ENCODE data around the gene SLC26A1. TPM values are rescaled to one million over a fixed set of nuclear protein-coding genes. Genes with fewer than 3 reads are reported as not detected.

SLC26A1 gene
- total RNA-seq, 1 donor from 2014 or later, result 2.9 TPM

GRCh38 chr4:988726-989721 lies 4.2 kb downstream of the SLC26A1 start:
- no peak overlapping the region for H3K27ac ChIP-seq
- intact Hi-C loops (cut with DNase I), result no loop called here

DNA sequence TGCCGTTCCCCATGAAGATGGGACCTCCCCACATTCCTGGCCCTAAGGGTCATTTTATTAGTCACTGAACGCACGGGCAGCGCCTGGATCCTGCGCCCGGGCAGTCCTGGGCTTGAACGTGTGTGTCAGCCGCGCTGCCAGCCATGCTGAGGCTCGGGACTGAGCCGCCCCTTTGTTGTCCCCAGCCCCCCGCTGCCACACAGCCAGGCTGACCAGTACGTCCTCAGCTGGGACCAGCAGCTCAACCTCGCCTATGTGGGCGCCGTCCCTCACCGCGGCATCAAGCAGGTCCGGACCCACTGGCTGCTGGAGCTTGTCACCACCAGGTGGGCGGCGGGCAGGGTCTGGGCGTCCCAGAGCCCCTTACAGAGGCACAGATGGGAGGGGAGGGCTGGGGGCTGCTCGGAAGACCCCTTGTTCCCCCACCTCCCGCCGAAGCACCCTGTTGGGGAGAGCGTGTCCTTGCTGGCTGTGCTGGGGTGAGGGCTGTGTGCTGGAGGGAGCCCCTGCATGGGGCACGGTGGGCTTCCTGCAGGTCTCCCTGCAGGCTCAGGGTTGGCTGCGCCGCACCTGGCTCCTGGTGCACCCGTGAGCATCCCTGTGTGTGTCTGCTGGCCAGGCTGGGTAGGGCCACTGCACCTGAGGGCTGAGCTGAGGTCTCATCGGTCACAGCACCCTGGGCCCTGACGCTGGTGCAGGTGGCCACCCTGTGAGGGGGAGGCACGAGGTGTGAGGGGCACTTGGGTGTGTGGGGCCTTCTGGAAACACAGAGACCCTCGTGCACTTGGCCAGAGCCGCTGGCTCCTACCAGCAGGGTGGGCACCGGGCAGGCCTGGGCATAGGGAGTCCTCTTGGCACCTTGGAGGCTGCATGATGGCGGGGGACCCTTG lies 5.3 kb downstream of the SLC26A1 start:
- no peaks in the 10 kb centered on the region for H3K9me3 ChIP-seq
- peaks cover 32% of the 10 kb centered on the region for H3K4me1 ChIP-seq
- peak overlapping the region; percentile 47 for H3K27ac ChIP-seq
- H3K27me3 ChIP-seq, result no peaks in the 10 kb centered on the region
- no peak for DNase-seq (ENCODE audit: extremely low spot score in 2 of 2)
- no peak for TF ChIP-seq POLR2A (IDR thresholded peaks at IDR 0.05)
- TF ChIP-seq, protein P1, sequence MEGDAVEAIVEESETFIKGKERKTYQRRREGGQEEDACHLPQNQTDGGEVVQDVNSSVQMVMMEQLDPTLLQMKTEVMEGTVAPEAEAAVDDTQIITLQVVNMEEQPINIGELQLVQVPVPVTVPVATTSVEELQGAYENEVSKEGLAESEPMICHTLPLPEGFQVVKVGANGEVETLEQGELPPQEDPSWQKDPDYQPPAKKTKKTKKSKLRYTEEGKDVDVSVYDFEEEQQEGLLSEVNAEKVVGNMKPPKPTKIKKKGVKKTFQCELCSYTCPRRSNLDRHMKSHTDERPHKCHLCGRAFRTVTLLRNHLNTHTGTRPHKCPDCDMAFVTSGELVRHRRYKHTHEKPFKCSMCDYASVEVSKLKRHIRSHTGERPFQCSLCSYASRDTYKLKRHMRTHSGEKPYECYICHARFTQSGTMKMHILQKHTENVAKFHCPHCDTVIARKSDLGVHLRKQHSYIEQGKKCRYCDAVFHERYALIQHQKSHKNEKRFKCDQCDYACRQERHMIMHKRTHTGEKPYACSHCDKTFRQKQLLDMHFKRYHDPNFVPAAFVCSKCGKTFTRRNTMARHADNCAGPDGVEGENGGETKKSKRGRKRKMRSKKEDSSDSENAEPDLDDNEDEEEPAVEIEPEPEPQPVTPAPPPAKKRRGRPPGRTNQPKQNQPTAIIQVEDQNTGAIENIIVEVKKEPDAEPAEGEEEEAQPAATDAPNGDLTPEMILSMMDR (IDR thresholded peaks at IDR 0.05), result no peak
- TF ChIP-seq POLR2AphosphoS5 (IDR thresholded peaks at IDR 0.05; ENCODE audit: insufficient read depth in 1 of 2, low read depth in 1 of 2), result no peak
- H3K4me3 ChIP-seq, result peak overlapping the region; percentile 64 to 74
- H3K36me3 ChIP-seq, result no peaks in the 10 kb centered on the region
- intact Hi-C loops (cut with DNase I), result no loop called here

More at GRCh38 chr4:988726-989721, 4.2 kb downstream of the SLC26A1 start:
- H3K4me1 ChIP-seq, result peaks cover 32% of the 10 kb centered on the region
- H3K36me3 ChIP-seq, result no peaks in the 10 kb centered on the region
- no peak for DNase-seq (ENCODE audit: extremely low spot score in 2 of 2)
- no peaks in the 10 kb centered on the region for H3K9me3 ChIP-seq
- no peaks in the 10 kb centered on the region for H3K27me3 ChIP-seq
- no peak overlapping the region for H3K4me3 ChIP-seq
- TF ChIP-seq POLR2A (IDR thresholded peaks at IDR 0.05), result no peak
- TF ChIP-seq POLR2AphosphoS5 (IDR thresholded peaks at IDR 0.05; ENCODE audit: insufficient read depth in 1 of 2, low read depth in 1 of 2), result no peak
- TF ChIP-seq, protein P1 (IDR thresholded peaks at IDR 0.05), result no peak

GRCh38 chr4:986879-987623 lies 6.2 kb downstream of the SLC26A1 start, which contains the start of gene IDUA:
Gene IDUA, plus strand, starts transcription at chr4:987044. Its CDS starts 41 bp downstream, at chr4:987085.
- Histone ChIP-seq H3K27me3 (no peaks in the 10 kb centered on the region), H3K27ac (peak within 1 kb of the TSS; percentile 60), H3K4me3 (peak within 1 kb of the TSS; percentile 64 to 74), H3K36me3 (no peaks in the 10 kb centered on the region), H3K9me3 (no peaks in the 10 kb centered on the region), H3K4me1 (peaks cover 32% of the 10 kb centered on the region)
- DNase-seq (ENCODE audit: extremely low spot score in 2 of 2), result no peak
- TF ChIP-seq, protein P1 (IDR thresholded peaks at IDR 0.05), result peak in 2 of 3 experiments; percentile 14 to 29
- TF ChIP-seq POLR2A (IDR thresholded peaks at IDR 0.05), result no peak
- TF ChIP-seq POLR2AphosphoS5 (IDR thresholded peaks at IDR 0.05; ENCODE audit: insufficient read depth in 1 of 2, low read depth in 1 of 2), result peak in 1 of 2 donors; percentile 40
- intact Hi-C loops (cut with DNase I), result no loop called here

DNA sequence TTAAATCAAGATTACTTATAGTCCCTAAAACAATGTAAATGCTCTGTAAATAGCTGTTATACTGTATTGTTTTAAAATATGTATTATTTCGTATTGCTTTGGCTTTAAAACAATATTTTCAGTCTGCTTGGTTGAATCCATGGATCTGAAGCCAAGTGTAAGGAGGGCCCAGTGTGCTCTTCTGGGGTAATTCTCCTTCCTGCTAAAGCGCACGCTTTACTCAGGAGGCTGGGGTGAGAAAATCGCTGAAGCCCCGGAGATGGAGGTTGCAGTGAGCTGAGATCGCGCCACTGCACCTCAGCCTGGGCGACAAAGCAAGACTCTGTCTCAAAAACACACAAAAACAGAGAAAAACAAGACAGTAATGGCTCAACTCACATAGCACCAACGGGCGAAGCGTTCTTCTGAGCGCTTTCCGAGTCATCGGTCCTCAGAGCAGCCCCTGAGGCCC lies 6.8 kb downstream of the SLC26A1 start:
- Histone ChIP-seq H3K36me3 (no peaks in the 10 kb centered on the region), H3K9me3 (no peaks in the 10 kb centered on the region), H3K27me3 (no peaks in the 10 kb centered on the region), H3K4me1 (peaks cover 32% of the 10 kb centered on the region), H3K27ac (peak overlapping the region; percentile 60), H3K4me3 (peak overlapping the region; percentile 64 to 74)
- TF ChIP-seq POLR2A (IDR thresholded peaks at IDR 0.05), result no peak
- TF ChIP-seq, protein P1 (IDR thresholded peaks at IDR 0.05), result no peak
- no peak for TF ChIP-seq POLR2AphosphoS5 (IDR thresholded peaks at IDR 0.05; ENCODE audit: insufficient read depth in 1 of 2, low read depth in 1 of 2)
- no peak for DNase-seq (ENCODE audit: extremely low spot score in 2 of 2)
- intact Hi-C loops (cut with DNase I), result no loop called here
